IMR-90 (cell line): ENCODE results near the gene RAB30. TPM values are rescaled to one million over a fixed set of nuclear protein-coding genes. Genes with fewer than 3 reads are reported as not detected.

Source experiments
- ATAC-seq: fragments of 200-7000 bp; cut with Tn5 transposase; 2 replicates; pipeline ENCODE4 v1.9.1; 2020; ENCODE audit warnings: low read depth, mild to moderate bottlenecking, moderate library complexity
- BruUV-seq: library from RNA; stranded (reverse); fragments of 400-500 nt; replicated peaks from 2 replicates; lab custom pipeline; 2021; lab: Mats Ljungman, UMichigan
- CTCF ChIA-PET: fragments of 300-600 bp; formaldehyde crosslinking; extraction: SDS; loops from one replicate; lab custom pipeline; 2021; ENCODE audit warnings: antibody characterized with exemption; lab: Yijun Ruan, JAX
- POLR2A ChIA-PET: fragments of 300-600 bp; sonication (Branson Sonifier 250); formaldehyde crosslinking; loops from one replicate; lab custom pipeline; 2022; ENCODE audit warnings: antibody characterized with exemption; ENCODE audit not compliant: unreplicated experiment; lab: Charles Lee
- DNase-seq: peaks from one replicate; pipeline ENCODE4 v3.0.0; 2013
- H2AFZ ChIP-seq: replicated peaks from 2 replicates; pipeline ENCODE3; 2013; ENCODE audit warnings: low read length, mild to moderate bottlenecking; ENCODE audit not compliant: poor library complexity
- H2AK5ac ChIP-seq: 2 replicates; pipeline ENCODE4 v1.6.1; 2013; ENCODE audit warnings: low read depth, low read length, inconsistent platforms
- H2AK9ac ChIP-seq: replicated peaks from 2 replicates; pipeline ENCODE3; 2013; ENCODE audit warnings: mild to moderate bottlenecking, low read depth, low read length, moderate library complexity; ENCODE audit not compliant: poor library complexity
- H2BK120ac ChIP-seq: 2 replicates; pipeline ENCODE4 v1.6.1; 2013; ENCODE audit warnings: low read depth, low read length, inconsistent platforms
- H2BK15ac ChIP-seq: 3 replicates; pipeline ENCODE4 v1.6.1; 2013; ENCODE audit warnings: low read depth, low read length, inconsistent platforms
- H2BK20ac ChIP-seq: 2 replicates; pipeline ENCODE4 v1.6.1; 2013; ENCODE audit warnings: low read depth, mild to moderate bottlenecking, inconsistent platforms, low read length, moderate library complexity
- H2BK5ac ChIP-seq: 2 replicates; pipeline ENCODE4 v1.6.1; 2013; ENCODE audit warnings: mild to moderate bottlenecking, low read depth, low read length, inconsistent platforms; ENCODE audit not compliant: poor library complexity, severe bottlenecking
- H3K14ac ChIP-seq: replicated peaks from 2 replicates; pipeline ENCODE4 v1.6.1; 2013; ENCODE audit warnings: low read depth, low read length, inconsistent platforms
- H3K18ac ChIP-seq: 2 replicates; pipeline ENCODE4 v1.6.1; 2013; ENCODE audit warnings: low read depth, low read length, control low read depth
- H3K23ac ChIP-seq: 2 replicates; pipeline ENCODE4 v1.6.1; 2013; ENCODE audit warnings: low read depth, low read length, inconsistent platforms
- H3K27ac ChIP-seq: 2 replicates; pipeline ENCODE4 v1.5.1; 2013; ENCODE audit warnings: mild to moderate bottlenecking, control low read depth, low read length; ENCODE audit not compliant: insufficient read depth
- H3K27me3 ChIP-seq: 2 replicates; pipeline ENCODE4 v1.6.1; 2013; ENCODE audit warnings: low read length; ENCODE audit not compliant: control insufficient read depth, insufficient read depth
- H3K36me3 ChIP-seq: 2 replicates; pipeline ENCODE4 v1.6.1; 2013; ENCODE audit warnings: low read length, mixed read lengths; ENCODE audit not compliant: control insufficient read depth, insufficient read depth
- H3K4ac ChIP-seq: 2 replicates; pipeline ENCODE4 v1.6.1; 2013; ENCODE audit warnings: low read depth, low read length, inconsistent platforms
- H3K4me1 ChIP-seq: 2 replicates; pipeline ENCODE4 v1.6.1; 2013; ENCODE audit warnings: low read length, mixed read lengths; ENCODE audit not compliant: control insufficient read depth, insufficient read depth
- H3K4me2 ChIP-seq: 2 replicates; pipeline ENCODE4 v1.6.1; 2013; ENCODE audit warnings: low read depth, mild to moderate bottlenecking, control low read depth, low read length, moderate library complexity
- H3K4me3 ChIP-seq: 2 replicates; pipeline ENCODE4 v1.5.1; 2013; ENCODE audit warnings: low read depth, mild to moderate bottlenecking, control low read depth, low read length, moderate library complexity; ENCODE audit not compliant: insufficient read depth
- H3K56ac ChIP-seq: 2 replicates; pipeline ENCODE4 v1.6.1; 2013; ENCODE audit warnings: low read length, inconsistent platforms; ENCODE audit not compliant: insufficient read depth; ENCODE audit errors: extremely low read depth
- H3K79me1 ChIP-seq, 2 experiments: 2 replicates each; pipeline ENCODE4 v1.6.1; 2013; ENCODE audit warnings: low read length in 2 of 2, inconsistent platforms in 1 of 2, low read depth in 1 of 2
- H3K9ac ChIP-seq: 2 replicates; pipeline ENCODE4 v1.6.1; 2013; ENCODE audit warnings: low read depth, low read length, control low read depth
- H3K9me1 ChIP-seq: 2 replicates; pipeline ENCODE4 v1.6.1; 2013; ENCODE audit warnings: low read length, inconsistent platforms; ENCODE audit not compliant: insufficient read depth
- H3K9me3 ChIP-seq: 2 replicates; pipeline ENCODE4 v1.6.1; 2013; ENCODE audit warnings: low read length; ENCODE audit not compliant: control insufficient read depth, insufficient read depth
- H4K20me1 ChIP-seq: 2 replicates; pipeline ENCODE4 v1.6.1; 2013; ENCODE audit warnings: low read length, inconsistent platforms; ENCODE audit not compliant: insufficient read depth
- H4K5ac ChIP-seq: 2 replicates; pipeline ENCODE4 v1.6.1; 2013; ENCODE audit warnings: mild to moderate bottlenecking, low read depth, low read length, control low read depth
- H4K8ac ChIP-seq, 2 experiments: 2 replicates each; pipeline ENCODE4 v1.6.1; 2013; ENCODE audit warnings: low read depth in 2 of 2, low read length in 2 of 2, control low read depth in 1 of 2, inconsistent platforms in 1 of 2
- H4K91ac ChIP-seq: 2 replicates; pipeline ENCODE4 v1.6.1; 2013; ENCODE audit warnings: low read depth, low read length, inconsistent platforms; ENCODE audit not compliant: insufficient read depth
- MXI1 ChIP-seq: IDR thresholded peaks from 2 replicates; pipeline ENCODE4 v1.6.1; 2012; ENCODE audit warnings: low read depth, mild to moderate bottlenecking, low read length, moderate library complexity, borderline replicate concordance
- POLR2A ChIP-seq: IDR thresholded peaks from 2 replicates; pipeline ENCODE4 v1.6.1; 2012; ENCODE audit warnings: mild to moderate bottlenecking, low read depth, low read length
- WGBS, 2 experiments: methylation state at CpG; one replicate each; pipeline versions ENCODE4 v1.1.5 to v1.1.7; 2013; ENCODE audit warnings: missing lambda C conversion rate in 2 of 2; ENCODE audit not compliant: insufficient read length in 1 of 2; ENCODE audit errors: extremely low coverage in 2 of 2; 5-methylcytosine and 5-hydroxymethylcytosine counted together
- dilution Hi-C: fragments of 300-500 bp; cut with HindIII; formaldehyde crosslinking; loops from one replicate; pipeline ENCODE4 v1.14.3; 2018; ENCODE audit warnings: low sequenced_read_pairs; ENCODE audit not compliant: unreplicated experiment
- in situ Hi-C: fragments of 300-500 bp; cut with MboI; formaldehyde crosslinking; loops from 3 replicates; pipeline ENCODE4 v1.14.3; 2019; ENCODE audit warnings: low sequenced_read_pairs, inconsistent platforms, mixed read lengths
- intact Hi-C: fragments of 100-400 bp; cut with micrococcal nuclease; formaldehyde crosslinking; loops from 2 replicates; pipeline ENCODE4 v1.10.0; 2022
- polyA plus RNA-seq, 3 experiments: library from polyadenylated mRNA; depleted of rRNA; stranded (reverse); fragments of >200 nt; gene quantifications; 2 replicates each; pipeline ENCODE4 v1.2.3, GENCODE V29; 2012; ENCODE audit warnings: low replicate concordance in 1 of 3
- total RNA-seq: library from RNA; depleted of rRNA; stranded (reverse); fragments of >200 nt; gene quantifications from 2 replicates; pipeline ENCODE4 v1.2.3, GENCODE V29; 2012

The RAB30 gene
- total and polyA plus RNA-seq, 2 of the 4 experiments (the other 2 are of a cell fraction): 7.2 to 25.6 TPM

DNA sequence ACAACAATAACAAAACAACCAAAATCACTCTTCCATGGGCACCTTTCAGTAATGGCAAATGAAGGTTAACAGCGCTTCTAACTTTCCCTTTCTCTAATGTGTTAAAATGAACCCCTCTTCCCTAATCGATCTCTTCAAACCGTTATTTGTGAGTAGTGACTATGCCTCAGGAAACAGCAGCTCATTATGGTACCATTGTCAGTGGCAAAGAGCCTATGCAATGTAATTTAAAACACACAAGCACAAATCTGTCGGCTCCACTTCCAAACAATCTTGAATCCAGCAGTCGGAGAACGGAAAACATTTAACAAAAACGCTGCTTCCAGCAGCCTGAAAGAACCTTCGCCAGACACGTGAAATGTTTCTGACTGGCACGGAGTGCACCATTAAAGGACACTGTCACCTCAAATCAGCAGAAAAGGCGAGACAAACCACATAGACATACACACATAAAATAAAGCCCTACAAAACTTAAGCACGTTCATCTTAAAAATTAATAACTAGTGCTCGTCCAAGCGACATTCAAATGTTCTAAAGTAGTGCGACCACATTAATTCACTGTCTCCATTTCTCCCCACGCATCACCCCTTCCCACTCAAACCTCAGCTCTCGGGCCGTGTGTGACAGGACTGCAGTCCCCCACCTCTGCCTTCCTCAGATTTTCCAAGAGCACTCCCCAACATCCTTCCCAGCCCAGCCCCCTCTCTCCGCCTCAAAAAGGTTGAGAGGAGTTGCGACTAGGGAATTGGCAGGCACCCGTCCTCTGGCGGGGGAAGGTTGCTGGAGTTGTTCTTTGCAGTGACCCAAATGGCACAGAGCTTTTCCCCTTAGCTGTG, 748 bp downstream of the RAB30 start:
- ATAC-seq: peak; percentile 1
- dilution Hi-C loops (loop anchor here (25.0 kb wide), 1 partner anchor 91 kb away; the partner anchor contains the start of gene PCF11), intact Hi-C loops (loop anchor here (1.0 to 10.0 kb wide), 8 partner anchors 19 to 356 kb away; partner anchors contain the start of genes ANKRD42 and PCF11), in situ Hi-C loops (loop anchor here (10.0 kb wide), 1 partner anchor 166 kb away; the partner anchor contains the start of genes DDIAS and PRCP)
- peak overlapping the region; percentile 100 for H3K4me2 ChIP-seq
- peaks cover 4% of the 10 kb centered on the region for H3K36me3 ChIP-seq
- H4K5ac ChIP-seq: peak overlapping the region; percentile 8
- H3K79me1 ChIP-seq: peaks cover 15 to 76% of the 10 kb centered on the region in 2 experiments; a peak in 3 of 4 replicates
- H2AK9ac ChIP-seq: peak overlapping the region; percentile 94
- H3K9ac ChIP-seq: peak overlapping the region; percentile 87
- peak overlapping the region; percentile 88 for H3K23ac ChIP-seq
- H3K27me3 ChIP-seq: no peaks in the 10 kb centered on the region
- peak; percentile 26 for DNase-seq
- peak overlapping the region; percentile 86 for H3K18ac ChIP-seq
- H3K4me3 ChIP-seq: peak overlapping the region; percentile 48
- peak overlapping the region; percentile 50 for H3K14ac ChIP-seq
- H2BK120ac ChIP-seq: peak overlapping the region; percentile 14
- CTCF ChIA-PET: interaction anchor here (1.5 kb wide), 1 partner anchor 179 kb away, joined by 3 read pairs; no protein-coding TSS in a partner anchor
- H2BK5ac ChIP-seq: peak overlapping the region; percentile 67
- H3K9me3 ChIP-seq: no peaks in the 10 kb centered on the region
- H3K27ac ChIP-seq: peak overlapping the region; percentile 82
- peak overlapping the region; percentile 59 for H2AK5ac ChIP-seq
- WGBS, 2 experiments: 3% methylated on average over 4 of the region's 22 CpGs; no CpG with 5 or more reads in 1 of the 2 experiments
- BruUV-seq: no TSS peak
- H2BK15ac ChIP-seq: peak overlapping the region; percentile 13; the same call in 1 of the 3 replicates
- H2AFZ ChIP-seq: peak overlapping the region; percentile 96
- H3K4ac ChIP-seq: peak overlapping the region; percentile 8
- H3K9me1 ChIP-seq: no peaks in the 10 kb centered on the region
- POLR2A ChIA-PET: interaction anchor here (0.7 to 1.5 kb wide), 2 partner anchors 9 to 19 kb away, joined by 4 to 18 read pairs; no protein-coding TSS in a partner anchor
- peaks cover 7% of the 10 kb centered on the region for H3K4me1 ChIP-seq
- peak overlapping the region; percentile 73 for H3K56ac ChIP-seq
- H4K91ac ChIP-seq: peak overlapping the region; percentile 29
- peak; percentile 40; the same call in 1 of the 2 replicates for TF ChIP-seq MXI1
- no peak for TF ChIP-seq POLR2A
- H4K8ac ChIP-seq: peak overlapping the region; percentile 1 to 52; a peak in 2 of 4 replicates
- H4K20me1 ChIP-seq: peaks cover 4% of the 10 kb centered on the region; the same call in 1 of the 2 replicates
- H2BK20ac ChIP-seq: peak overlapping the region; percentile 19
